GM19099 (cell line): ENCODE measurements around the gene GNAZ.

Source experiments
- POLR2A ChIP-seq: IDR thresholded peaks from 3 replicates; pipeline ENCODE4 v1.6.1; 2011; ENCODE audit warnings: low read depth; ENCODE audit not compliant: insufficient read length; ENCODE audit errors: extremely low read depth

Gene GNAZ

DNA sequence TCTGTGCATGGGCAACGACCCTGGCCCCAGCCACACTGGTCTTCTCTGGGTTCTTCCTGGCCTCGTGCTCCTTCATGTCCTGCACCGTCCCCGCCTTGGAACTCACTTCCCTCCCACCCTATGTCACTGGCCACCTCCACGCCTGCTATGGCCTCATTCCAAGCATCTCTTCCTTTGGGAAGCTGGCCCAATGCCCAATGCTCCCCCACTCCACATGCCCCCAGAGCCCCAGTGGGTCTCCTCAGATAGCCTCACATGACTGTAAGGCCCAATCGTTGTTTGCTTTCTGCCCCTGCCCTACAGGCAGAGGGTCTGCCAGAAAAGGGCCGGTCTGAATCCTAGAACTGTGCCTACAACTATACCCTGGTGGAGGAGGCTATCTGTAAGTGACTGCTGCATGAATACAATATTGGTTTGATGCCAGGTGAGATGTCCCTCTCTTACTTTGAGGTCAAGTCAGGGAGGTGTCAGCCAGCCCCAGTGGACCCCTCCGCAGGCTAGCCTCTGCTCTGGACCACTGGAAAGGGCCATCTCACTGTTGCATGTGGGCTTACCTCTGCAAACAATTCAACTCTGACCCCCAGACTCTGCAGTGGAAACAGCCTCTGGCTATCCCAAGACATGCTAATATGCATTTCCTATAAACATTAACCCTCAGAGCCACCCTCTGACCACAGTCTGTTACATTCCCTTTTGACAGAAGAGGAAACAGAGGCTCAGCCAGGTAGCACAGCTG is 2.1 kb upstream of the GNAZ start:
- no peak for TF ChIP-seq POLR2A

DNA sequence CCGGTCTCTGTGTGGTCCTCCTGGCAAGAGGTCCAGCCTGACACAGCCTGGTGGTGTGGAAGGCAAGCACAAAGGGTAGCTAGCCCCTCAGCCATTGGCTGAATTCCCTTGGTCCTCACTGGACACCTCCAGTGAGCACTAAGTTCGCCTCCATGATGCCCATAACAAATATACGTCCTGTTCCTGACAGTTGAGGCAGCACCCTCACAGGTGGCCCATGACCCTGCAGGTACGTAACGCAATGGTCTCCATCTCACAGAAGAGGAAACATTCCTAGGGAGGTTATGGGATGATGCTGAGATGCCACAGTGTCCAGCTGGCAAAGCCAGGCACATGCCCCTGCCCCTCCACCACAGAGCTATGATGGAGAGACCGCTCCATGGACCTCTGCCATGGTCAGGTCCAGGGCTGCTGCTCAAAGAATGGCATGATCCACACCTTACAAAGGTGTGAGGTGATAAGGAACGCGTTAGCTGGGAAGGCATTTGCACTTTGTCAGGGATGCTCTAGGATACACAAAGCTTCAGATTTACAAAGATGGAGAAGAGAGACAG is 1.4 kb upstream of the GNAZ start:
- no peak for TF ChIP-seq POLR2A

DNA sequence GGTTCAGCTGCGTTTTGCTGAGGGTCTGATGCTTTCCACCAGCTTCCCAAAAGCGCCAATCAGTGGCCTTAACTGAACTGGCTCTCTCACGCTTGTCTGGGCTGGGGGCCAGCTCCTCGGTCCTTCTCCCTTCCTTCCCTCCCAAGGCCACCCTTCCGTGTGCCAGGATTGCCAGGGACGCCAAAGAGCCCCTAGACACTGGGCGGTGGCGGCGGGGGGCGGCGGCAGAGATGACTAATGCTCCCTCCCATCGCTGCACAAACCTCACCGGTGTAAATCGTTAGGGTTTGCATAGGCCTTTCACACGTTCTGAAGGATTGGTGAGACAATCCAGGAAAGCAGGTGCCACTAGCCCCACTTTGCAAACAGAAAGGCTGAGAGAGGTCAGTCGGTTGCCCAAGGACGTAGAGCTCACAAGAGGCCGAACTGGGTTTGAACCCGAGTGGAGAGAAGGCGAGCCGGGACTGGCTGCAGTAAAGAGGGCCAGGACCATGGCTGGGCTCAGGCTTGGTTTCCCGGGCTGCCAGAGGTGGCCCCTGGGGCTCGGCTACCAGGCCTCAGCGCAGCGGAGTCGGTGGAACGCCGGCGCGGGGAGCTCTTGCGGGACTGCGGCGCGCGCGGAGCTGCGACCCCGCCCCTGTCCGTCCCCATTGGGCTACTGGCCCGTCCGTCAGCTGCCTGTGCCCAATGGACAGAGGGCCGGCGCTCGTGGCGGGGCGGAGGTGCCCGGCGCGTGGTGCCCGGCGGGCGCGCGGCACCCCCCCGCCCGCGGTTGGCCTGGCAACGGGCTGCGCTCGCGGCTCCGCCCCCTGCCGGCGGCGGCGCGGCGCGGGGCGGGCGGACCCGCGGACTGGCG is 589 bp upstream of the GNAZ start:
- no peak for TF ChIP-seq POLR2A

DNA sequence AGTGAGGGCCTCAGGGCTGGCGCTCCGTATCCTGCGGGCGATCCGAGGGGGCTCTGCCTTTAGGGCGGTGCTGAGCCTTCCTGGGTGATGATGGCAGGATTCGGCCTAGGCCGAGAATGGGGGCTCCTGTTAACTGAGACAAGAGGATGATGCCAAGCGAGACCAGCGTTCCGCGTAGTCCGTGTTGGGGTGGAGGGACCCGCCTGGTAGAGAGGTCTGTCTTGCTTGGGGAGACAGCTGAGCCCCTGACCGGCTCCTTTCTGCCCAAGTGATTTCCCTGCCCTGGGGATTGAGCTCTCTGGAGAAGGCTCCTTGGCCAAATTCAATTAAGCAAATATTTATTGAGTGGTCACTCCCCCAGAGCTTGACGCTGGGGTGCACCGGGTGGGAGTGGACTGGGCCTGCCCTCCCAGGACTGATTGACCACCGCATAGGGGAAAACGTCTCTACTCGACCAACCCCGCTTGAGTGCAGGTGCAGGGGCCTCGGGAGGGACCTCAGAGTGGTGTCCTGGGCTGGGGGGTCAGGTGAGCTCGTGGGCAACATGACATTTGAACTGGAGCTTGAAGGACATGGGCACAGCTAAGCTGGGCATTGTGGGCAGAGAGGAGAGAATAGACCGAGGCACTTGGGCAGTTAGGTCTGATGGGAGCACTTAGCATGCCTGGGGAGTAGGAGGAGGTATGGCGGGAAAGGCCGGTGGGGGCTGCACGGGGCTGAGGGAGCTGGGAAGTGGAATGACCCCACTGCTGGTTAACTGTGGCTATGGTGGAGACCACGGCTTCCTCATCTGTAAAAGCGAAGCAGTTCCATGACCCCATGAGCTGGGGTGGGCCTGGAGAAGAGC is 1.1 kb downstream of the GNAZ start:
- TF ChIP-seq POLR2A: no peak

DNA sequence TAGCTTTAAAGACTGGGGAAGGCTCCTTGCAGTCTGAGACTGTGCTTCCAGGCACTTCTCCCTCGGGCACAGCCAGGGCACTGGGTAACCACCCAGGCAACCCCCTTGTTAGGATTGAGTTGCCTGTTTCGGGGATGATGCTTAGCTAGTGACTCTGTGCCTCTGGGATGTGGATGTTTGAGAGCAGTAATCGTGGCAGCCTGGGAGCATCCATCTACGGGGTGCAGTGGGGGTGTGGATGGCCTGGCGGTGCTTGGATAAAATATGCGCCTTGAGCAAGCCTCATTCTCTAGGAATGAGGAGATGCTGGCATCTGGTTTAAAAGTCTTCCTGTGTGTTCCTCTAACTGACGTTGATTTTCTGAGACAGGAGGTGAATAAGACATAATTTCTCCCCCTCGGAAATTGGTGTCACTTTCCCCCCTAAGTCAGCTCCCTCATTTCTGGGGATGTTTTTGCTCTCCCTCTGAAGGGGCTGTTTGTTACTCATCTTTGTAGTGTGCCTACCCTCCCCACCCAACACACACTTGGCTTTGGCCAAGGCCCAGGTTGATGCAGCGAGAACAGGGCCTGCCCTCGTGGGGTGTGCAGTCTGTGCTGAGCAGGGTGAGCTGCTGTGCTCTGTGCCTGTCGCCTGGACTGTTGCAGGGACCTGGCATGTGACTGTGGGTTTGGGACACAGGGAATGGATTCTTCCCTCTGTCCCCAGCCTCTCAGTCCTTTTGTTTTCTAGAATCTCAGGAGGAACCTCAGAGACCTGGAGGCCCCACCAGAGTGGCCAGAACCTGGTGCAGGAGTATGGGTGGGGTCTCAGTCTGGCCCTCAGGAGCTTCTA is 2.0 kb downstream of the GNAZ start:
- no peak for TF ChIP-seq POLR2A

DNA sequence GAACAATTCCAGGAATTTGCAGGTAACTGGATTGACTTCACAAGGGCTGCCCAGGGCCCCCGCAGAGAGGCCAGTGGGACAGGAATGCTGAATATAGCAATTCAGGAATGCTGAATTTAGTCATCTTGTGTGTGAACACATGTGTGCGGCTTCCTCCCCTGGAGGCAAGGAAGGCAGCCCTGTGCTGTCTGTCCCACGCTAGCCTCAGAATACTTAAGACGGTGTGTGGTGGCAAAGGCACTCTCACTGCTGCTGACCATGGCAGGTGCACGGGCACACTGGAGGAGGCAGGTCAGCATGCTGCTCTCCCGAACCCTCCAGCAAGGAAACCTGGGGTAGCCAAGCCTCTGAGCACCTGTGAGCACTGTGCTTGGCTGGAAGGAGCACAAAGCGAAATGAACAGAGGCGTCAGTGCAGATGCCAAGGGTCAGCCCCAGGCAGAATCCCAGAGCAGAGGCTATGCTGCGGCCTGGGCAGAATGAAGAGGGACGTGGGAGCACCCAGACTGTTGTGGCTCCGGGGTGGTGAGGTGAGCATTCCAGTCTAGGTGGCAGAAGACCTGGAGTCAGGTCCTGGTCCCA is 2.7 kb downstream of the GNAZ start:
- no peak for TF ChIP-seq POLR2A

DNA sequence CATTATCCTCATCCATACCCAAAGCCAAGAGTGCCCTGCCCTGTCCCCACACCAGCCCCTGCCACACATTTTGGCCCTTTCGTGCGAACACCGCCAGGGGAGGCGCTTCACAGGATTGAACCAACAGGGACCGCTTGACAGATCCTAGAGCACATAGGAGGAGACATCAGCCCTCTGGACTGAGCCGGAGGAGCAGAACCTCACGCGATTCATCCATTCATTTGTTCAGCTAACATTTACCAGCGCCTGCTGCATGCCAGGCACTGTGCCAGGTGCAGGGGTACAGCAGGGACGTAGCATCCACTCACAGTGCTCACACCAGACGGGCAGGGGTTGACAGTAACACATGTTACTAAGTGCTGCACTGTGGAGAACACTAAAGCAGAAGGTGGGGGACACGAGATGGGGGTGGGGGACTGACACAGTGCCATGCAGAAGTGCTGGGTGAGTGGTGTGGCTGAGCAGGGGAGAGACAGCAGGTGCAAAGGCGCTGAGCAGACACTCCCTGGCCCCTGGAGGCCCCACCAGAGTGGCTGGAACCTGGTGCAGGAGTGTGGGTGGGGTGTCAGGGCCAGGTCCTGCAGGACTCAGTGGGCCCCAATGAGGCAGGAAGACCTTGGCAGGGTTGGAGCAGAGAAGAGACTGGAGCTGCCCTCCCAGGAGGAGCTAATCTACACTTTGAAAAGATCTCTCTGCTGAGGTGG is 3.4 kb downstream of the GNAZ start:
- TF ChIP-seq POLR2A: no peak

DNA sequence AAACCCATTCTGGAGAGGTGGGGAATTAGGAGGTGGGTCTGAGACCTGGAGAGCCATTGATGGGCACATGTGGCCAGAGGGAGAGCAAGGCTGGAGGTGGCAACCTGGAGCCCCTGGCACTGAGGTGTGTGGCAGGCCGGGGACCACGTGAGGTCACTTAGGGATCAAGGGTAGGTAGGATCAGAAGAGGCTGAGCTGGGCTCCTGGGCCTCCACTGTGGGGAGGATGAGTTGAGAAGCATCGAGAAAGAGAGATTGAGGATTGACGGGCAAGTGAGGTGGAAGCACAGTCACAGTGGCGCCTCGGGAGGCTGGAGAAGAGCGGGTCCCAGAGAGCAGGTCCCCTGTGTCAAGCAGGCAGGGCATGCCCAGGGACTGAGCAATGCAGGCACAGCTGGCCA is 4.1 kb downstream of the GNAZ start:
- TF ChIP-seq POLR2A: no peak

DNA sequence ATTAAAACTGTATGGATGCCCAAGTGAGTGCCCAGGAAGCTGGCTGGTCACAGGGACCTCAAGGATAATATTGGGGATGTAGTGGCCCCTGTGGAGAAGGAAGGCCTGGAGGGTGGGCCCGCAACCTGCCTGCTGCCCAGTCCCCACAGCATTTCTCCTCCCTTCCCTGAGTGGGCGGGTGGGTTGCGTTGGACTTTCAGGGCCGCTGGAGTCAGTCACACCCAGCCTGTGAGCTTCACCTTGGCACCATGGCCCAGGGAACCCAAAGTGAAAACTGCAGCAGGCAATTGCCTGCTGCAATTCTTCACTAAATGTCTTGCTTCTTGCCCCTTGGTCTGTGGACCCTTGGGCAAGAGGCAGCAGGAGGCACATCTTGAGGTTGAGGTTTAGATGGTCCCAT is 4.7 kb downstream of the GNAZ start:
- no peak for TF ChIP-seq POLR2A

DNA sequence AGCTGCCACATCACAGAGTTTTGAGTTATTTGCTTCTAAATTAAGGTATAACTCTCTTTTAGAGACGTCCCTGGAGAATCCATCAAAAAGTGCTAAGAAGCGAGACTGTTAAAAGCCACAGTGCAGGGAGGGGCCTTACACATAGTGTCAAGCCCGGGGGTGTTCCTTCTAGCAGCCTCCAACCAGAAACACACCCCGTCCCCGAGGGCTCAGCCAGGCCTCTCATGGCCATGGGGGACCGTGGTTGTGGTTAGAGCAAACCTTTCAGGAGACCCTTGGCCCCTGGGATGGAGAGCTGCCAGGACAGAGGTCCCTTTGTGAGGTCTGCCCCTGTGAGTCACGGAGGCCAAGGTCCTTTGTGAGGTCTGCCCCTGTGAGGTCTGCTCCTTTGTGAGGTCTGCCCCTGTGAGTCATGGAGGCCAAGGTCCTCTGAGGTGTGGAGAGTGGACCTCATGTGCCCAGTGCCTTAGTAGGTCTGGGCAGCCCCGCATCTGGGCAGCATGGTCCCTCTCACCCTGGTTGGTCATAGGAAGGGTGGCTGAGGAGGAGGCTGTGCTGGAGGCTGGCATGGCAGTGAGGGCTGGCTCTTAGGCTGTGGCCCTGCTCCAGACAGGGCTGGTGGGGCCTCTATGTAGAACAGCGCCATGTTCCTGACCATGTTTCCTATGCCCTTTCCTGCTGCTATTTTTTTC is 5.4 kb downstream of the GNAZ start:
- TF ChIP-seq POLR2A: no peak

DNA sequence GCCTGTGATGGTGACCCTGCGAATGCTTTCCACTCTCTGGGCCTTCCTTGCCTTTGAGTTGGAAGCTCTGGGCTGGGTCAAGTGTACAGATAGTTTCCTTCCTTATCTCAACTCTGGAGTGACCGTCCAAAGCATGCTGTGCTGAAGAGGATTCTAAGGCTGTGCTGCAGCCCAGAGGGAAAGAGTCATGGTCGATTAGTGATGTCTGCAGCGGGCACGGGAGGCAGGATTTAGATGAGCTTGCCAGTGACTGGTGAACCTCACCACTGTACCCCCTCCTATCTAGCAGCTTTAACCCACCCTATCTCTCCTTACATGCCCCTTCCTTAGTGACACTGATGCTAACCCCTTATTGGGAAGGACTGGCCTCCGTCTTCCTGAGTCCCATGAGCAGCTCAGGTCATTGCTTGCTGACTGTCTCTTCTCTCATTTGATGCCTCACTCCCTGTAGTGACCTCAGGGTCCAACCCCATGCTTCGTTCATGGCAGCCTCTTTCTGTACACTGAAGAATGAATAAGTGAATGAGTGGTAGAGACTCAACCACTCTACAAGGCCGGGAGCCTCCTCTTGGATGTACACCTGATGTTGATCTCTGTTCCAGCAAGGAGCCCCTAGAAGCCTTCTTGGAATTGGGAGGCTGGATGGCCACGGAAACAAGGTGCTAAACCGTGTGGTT is 6.7 kb downstream of the GNAZ start:
- no peak for TF ChIP-seq POLR2A
